Measurements from ENCODE around the gene MAPK6. TPM values are rescaled to one million over a fixed set of nuclear protein-coding genes. Genes with fewer than 3 reads are reported as not detected.

The MAPK6 gene
- total RNA-seq, 1 experiment from 2014 or later: 83.2 TPM

- no peak for DNase-seq (ENCODE audit: low spot score)
Observed at GRCh38 chr15:51982013-51982769, 36.8 kb upstream of the MAPK6 start.

GRCh38 chr15:51982770-51983103 lies 36.3 kb upstream of the MAPK6 start:
- no peak for ATAC-seq
- no peaks in the 10 kb centered on the region for H3K36me3 Mint-ChIP-seq
- TF ChIP-seq AFF4 (CRISPR knock-in tag; IDR thresholded peaks at IDR 0.05; ENCODE audit: borderline replicate concordance): no peak
- no peak for TF ChIP-seq FOXK1 (CRISPR knock-in tag; IDR thresholded peaks at IDR 0.05)
- TF ChIP-seq TEAD1 (CRISPR knock-in tag; IDR thresholded peaks at IDR 0.05): no peak
- DNase-seq (ENCODE audit: low spot score): no peak
- no peaks in the 10 kb centered on the region for H3K4me1 Mint-ChIP-seq
- H3K4me3 Mint-ChIP-seq: no peak overlapping the region
- no peaks in the 10 kb centered on the region for H3K27me3 Mint-ChIP-seq (ENCODE audit: low read depth)
- CTCF ChIA-PET: no interaction called here
- POLR2A ChIA-PET: no interaction called here
- no peaks in the 10 kb centered on the region for H3K9me3 Mint-ChIP-seq
- no peak overlapping the region for H3K27ac Mint-ChIP-seq

More at GRCh38 chr15:51982013-51982769, 36.8 kb upstream of the MAPK6 start:
- Mint-ChIP-seq H3K9me3 (no peaks in the 10 kb centered on the region), H3K36me3 (no peaks in the 10 kb centered on the region), H3K4me1 (no peaks in the 10 kb centered on the region), H3K27me3 (ENCODE audit: low read depth) (no peaks in the 10 kb centered on the region), H3K4me3 (no peak overlapping the region), H3K27ac (0 out of 2 replicates have a peak overlapping the region, but pooled peaks have one; percentile 52)
- ATAC-seq: peak; percentile 77
- CTCF ChIA-PET: interaction anchor here (1.8 to 1.9 kb wide), 2 partner anchors 10 to 97 kb away, joined by 6 to 10 read pairs; partner anchors contain the start of gene LEO1
- POLR2A ChIA-PET: no interaction called here
- TF ChIP-seq JAZF1 (CRISPR knock-in tag; IDR thresholded peaks at IDR 0.05) (no peak), GABPB1 (CRISPR knock-in tag; IDR thresholded peaks at IDR 0.05) (peak; percentile 33; the same call in 1 of the 2 replicates)

GRCh38 chr15:51991141-51991540 lies 27.9 kb upstream of the MAPK6 start:
- ChIA-PET POLR2A (interaction anchor here (0.6 kb wide), 1 partner anchor 17 kb away, joined by 4 read pairs; no protein-coding TSS in a partner anchor), CTCF (no interaction called here)
- ATAC-seq (no peak), DNase-seq (ENCODE audit: low spot score) (no peak)
- no peaks in the 10 kb centered on the region; the same call in 1 of the 2 replicates for H3K27me3 Mint-ChIP-seq (ENCODE audit: low read depth)
- H3K27ac Mint-ChIP-seq: no peak overlapping the region
- TF ChIP-seq MLX (CRISPR knock-in tag; IDR thresholded peaks at IDR 0.05) (no peak), EMX1 (CRISPR knock-in tag; IDR thresholded peaks at IDR 0.05) (no peak), ZNF396 (CRISPR knock-in tag; IDR thresholded peaks at IDR 0.05; ENCODE audit: borderline replicate concordance) (no peak)
- H3K4me1 Mint-ChIP-seq: no peaks in the 10 kb centered on the region
- no peaks in the 10 kb centered on the region for H3K9me3 Mint-ChIP-seq
- H3K4me3 Mint-ChIP-seq: no peak overlapping the region
- no peaks in the 10 kb centered on the region for H3K36me3 Mint-ChIP-seq

GRCh38 chr15:51992953-51993352 lies 26.1 kb upstream of the MAPK6 start:
- no peak for TF ChIP-seq JAZF1 (CRISPR knock-in tag; IDR thresholded peaks at IDR 0.05)
- no peak for TF ChIP-seq ZNF121 (CRISPR knock-in tag; IDR thresholded peaks at IDR 0.05)
- TF ChIP-seq MXD4 (CRISPR knock-in tag; IDR thresholded peaks at IDR 0.05; ENCODE audit: borderline replicate concordance): no peak
- TF ChIP-seq GTF2I (CRISPR knock-in tag; conservative IDR thresholded peaks at IDR 0.05): no peak
- TF ChIP-seq SP1 (CRISPR knock-in tag; conservative IDR thresholded peaks at IDR 0.05): no peak
- no peak for TF ChIP-seq SOX15 (CRISPR knock-in tag; IDR thresholded peaks at IDR 0.05)
- TF ChIP-seq ZNF138 (CRISPR knock-in tag; conservative IDR thresholded peaks at IDR 0.05): no peak
- no peak for TF ChIP-seq JUN (CRISPR knock-in tag; IDR thresholded peaks at IDR 0.05)
- TF ChIP-seq FOXP4 (CRISPR knock-in tag; IDR thresholded peaks at IDR 0.05): no peak
- POLR2A ChIA-PET: interaction anchor here (0.6 kb wide), 2 partner anchors 9 to 125 kb away, joined by 3 read pairs; no protein-coding TSS in a partner anchor
- no peak overlapping the region for H3K27ac Mint-ChIP-seq
- H3K4me1 Mint-ChIP-seq: no peaks in the 10 kb centered on the region
- CTCF ChIA-PET: interaction anchor here (1.1 to 1.5 kb wide), 2 partner anchors 86 to 215 kb away, joined by 3 to 5 read pairs; no protein-coding TSS in a partner anchor
- no peak overlapping the region for H3K4me3 Mint-ChIP-seq
- H3K27me3 Mint-ChIP-seq (ENCODE audit: low read depth): no peaks in the 10 kb centered on the region; the same call in 1 of the 2 replicates
- DNase-seq (ENCODE audit: low spot score) (no peak), ATAC-seq (no peak)
- no peaks in the 10 kb centered on the region for H3K9me3 Mint-ChIP-seq
- no peaks in the 10 kb centered on the region for H3K36me3 Mint-ChIP-seq

Measured in WTC11 (cell line).